ENCODE data around the gene RSAD2.
A peak's percentile ranks its signal among the peaks of the same experiment; 100 is the strongest.

Gene RSAD2

DNA sequence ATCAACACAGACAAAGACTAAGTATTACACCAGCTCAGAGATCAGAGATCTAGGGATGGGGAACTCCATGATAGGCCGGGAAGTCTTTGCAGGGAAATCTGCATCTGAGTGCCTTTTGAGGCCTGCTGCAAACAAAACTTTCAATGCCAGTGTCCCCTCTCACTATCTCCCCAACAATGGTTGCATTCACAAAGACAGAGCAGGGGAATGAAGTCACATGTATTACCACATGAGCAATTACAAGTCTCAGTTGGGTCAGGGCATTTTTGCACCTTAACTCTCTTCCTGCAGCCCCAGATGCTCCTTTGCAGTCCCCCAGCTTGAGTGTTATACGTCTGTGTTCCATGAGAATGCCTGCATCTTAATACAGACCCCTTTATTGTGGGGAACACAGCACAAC, 37.8 kb downstream of the RSAD2 start:
- Histone ChIP-seq H3K4me1 (peaks cover 0 to 22% (median 12%) of the 10 kb centered on the region in 4 donors), H3K36me3 (no peaks in the 10 kb centered on the region), H3K27me3 (no peaks in the 10 kb centered on the region), H3K4me3 (no peak overlapping the region), H3K27ac (no peak overlapping the region), H3K9me3 (no peaks in the 10 kb centered on the region)
- no peak for DNase-seq
- intact Hi-C loops (cut with DNase I; ENCODE audit: low total_unique reads), result no loop called here
- TF ChIP-seq, protein P1, sequence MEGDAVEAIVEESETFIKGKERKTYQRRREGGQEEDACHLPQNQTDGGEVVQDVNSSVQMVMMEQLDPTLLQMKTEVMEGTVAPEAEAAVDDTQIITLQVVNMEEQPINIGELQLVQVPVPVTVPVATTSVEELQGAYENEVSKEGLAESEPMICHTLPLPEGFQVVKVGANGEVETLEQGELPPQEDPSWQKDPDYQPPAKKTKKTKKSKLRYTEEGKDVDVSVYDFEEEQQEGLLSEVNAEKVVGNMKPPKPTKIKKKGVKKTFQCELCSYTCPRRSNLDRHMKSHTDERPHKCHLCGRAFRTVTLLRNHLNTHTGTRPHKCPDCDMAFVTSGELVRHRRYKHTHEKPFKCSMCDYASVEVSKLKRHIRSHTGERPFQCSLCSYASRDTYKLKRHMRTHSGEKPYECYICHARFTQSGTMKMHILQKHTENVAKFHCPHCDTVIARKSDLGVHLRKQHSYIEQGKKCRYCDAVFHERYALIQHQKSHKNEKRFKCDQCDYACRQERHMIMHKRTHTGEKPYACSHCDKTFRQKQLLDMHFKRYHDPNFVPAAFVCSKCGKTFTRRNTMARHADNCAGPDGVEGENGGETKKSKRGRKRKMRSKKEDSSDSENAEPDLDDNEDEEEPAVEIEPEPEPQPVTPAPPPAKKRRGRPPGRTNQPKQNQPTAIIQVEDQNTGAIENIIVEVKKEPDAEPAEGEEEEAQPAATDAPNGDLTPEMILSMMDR (IDR thresholded peaks at IDR 0.05), result no peak

DNA sequence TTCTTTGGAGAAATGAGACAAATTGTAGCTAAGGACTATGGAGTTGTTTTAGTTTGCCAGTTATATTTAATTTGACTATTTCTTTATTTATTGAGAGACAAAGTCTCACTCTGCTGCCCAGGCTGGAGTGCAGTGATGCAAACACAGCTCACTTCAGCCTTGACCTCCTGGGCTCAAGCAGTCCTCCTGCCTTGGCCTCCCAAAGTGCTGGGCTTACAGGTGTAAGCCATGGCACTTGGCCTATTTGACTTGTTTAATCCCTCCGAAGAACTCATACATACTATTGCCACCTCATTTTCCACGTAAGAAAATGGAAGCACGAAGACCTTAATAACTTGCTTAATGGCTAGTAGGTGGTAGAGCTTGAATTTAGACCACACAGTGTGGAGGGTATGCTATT, 38.6 kb downstream of the RSAD2 start:
- intact Hi-C loops (cut with DNase I; ENCODE audit: low total_unique reads), result no loop called here
- no peak overlapping the region for H3K27ac ChIP-seq
- TF ChIP-seq, protein P1 (IDR thresholded peaks at IDR 0.05), result no peak
- H3K9me3 ChIP-seq, result no peaks in the 10 kb centered on the region
- H3K36me3 ChIP-seq, result no peaks in the 10 kb centered on the region
- H3K4me3 ChIP-seq, result no peak overlapping the region
- no peaks in the 10 kb centered on the region for H3K27me3 ChIP-seq
- peaks cover 0 to 22% (median 12%) of the 10 kb centered on the region in 4 donors for H3K4me1 ChIP-seq
- no peak for DNase-seq

DNA sequence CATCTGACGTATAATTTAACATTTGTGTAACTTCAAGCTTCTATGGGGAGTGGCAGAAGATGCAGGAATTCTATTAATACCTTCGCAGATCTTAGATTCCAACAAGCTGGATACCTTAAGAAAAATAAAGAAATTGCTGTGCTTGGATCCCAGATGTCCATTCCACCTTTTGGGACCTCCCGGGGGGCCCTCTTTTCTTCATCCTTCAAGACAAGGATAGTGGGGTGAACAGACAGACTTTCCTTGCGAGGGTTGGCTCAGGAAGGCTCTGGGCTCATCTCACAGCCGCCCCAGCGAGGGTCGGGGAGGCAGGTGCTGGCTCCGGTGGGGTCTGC, 39.1 kb downstream of the RSAD2 start:
- TF ChIP-seq, protein P1 (IDR thresholded peaks at IDR 0.05), result no peak
- intact Hi-C loops (cut with DNase I; ENCODE audit: low total_unique reads), result no loop called here
- peaks cover 0 to 22% (median 12%) of the 10 kb centered on the region in 4 donors for H3K4me1 ChIP-seq

DNA sequence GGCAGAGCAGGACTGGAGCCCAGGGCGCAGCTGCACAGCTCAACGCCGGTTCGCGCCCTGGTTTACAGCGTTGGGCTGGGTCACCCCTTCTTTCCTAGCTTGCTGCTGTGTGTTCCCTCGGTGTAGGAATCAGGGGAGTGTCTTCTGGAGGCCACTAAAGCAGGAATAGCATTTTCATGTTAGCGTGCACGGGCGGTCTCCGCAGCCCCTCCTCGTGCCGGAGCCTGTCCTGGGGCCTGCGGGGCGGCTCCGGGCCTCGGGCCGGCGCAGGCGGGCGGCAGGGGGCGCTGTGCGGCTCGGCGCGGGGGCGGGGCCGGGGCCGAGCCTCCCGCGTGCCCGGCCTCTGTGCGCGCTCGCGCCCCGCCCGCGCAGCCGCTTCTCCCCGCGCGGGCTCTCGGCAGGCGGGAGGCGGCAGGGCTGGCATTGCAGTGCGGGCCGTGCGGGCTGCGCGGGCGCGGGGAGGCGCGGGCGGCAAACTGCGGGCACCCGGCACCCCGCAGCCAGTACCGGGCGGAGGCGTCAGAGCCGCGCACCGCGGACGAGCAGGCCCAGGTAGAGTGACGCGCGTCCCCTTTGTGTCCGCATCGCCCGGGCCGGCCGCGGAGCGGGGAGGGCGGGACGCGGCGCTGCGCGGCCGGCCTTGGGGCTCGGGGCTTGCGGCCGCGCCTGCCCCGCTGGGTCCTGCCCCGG, 39.6 kb downstream of the RSAD2 start, which contains the start of gene RNF144A:
TSS of gene RNF144A (plus strand) at position 342 of the 690 bp plus-strand sequence. CDS start 79,515 bp downstream, outside the sequence.
- intact Hi-C loops (cut with DNase I; ENCODE audit: low total_unique reads), result no loop called here
- Histone ChIP-seq H3K4me3 (peak within 1 kb of the TSS; percentile 61 to 65), H3K27me3 (no peaks in the 10 kb centered on the region), H3K9me3 (no peaks in the 10 kb centered on the region), H3K36me3 (no peaks in the 10 kb centered on the region), H3K27ac (peak within 1 kb of the TSS; percentile 33 to 36), H3K4me1 (peaks cover 0 to 22% (median 12%) of the 10 kb centered on the region in 4 donors)
- TF ChIP-seq, protein P1 (IDR thresholded peaks at IDR 0.05), result peak; percentile 32 to 62
- no peak for DNase-seq

More for the DNA sequence above, 39.1 kb downstream of the RSAD2 start:
- no peaks in the 10 kb centered on the region for H3K9me3 ChIP-seq
- peak overlapping the region; percentile 61 to 65 for H3K4me3 ChIP-seq
- H3K36me3 ChIP-seq, result no peaks in the 10 kb centered on the region
- DNase-seq, result no peak
- H3K27ac ChIP-seq, result peak overlapping the region in 1 of 2 donors; percentile 29
- H3K27me3 ChIP-seq, result no peaks in the 10 kb centered on the region

DNA sequence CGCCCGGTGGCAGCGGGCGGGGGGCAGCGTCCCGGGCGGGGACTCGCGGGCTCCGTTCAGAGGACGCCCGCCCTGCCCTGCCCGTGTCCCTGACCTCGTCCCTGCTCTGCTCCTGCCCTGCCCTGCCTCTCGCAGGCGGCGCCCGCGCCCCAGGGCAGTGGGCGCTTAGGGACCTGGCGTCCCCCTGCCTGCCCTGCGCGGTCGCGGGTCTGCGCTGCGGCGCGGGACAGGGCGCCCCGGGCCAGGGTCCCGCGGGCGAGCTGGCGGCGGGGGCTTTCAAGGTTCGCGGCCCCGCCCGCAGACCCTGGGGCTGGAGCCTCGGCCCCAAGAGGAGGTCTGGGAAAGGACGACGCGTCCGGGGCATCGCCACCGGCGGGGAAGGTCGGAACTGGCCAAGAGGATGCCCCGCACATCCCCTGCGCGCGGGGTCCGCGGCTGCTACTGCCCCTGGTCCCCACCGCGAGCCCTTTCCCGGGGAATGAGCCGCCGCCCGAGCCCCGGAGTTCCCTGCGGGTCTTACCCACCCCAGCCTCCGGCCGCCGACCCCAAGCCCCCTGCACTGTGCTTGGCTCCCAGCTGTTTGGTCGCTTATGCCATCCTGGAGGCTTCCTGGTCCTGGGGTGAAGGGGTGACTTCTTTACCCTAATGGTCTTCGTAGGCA, 40.3 kb downstream of the RSAD2 start:
- peak overlapping the region; percentile 33 to 36 for H3K27ac ChIP-seq
- H3K4me3 ChIP-seq, result peak overlapping the region; percentile 61 to 65
- no peaks in the 10 kb centered on the region for H3K9me3 ChIP-seq
- no peaks in the 10 kb centered on the region for H3K27me3 ChIP-seq
- no peaks in the 10 kb centered on the region for H3K36me3 ChIP-seq
- intact Hi-C loops (cut with DNase I; ENCODE audit: low total_unique reads), result no loop called here
- TF ChIP-seq, protein P1 (IDR thresholded peaks at IDR 0.05), result no peak
- DNase-seq, result no peak
- H3K4me1 ChIP-seq, result peaks cover 0 to 22% (median 12%) of the 10 kb centered on the region in 4 donors

Measured in tibial artery (tissue), 4 donors.